ENCODE data around the gene HES7. TPM values are rescaled to one million over a fixed set of nuclear protein-coding genes. Genes with fewer than 3 reads are reported as not detected.

Gene HES7
- total RNA-seq, 1 experiment from 2014 or later, result 0.61 TPM

- no peak for TF ChIP-seq REST (IDR thresholded peaks at IDR 0.05; ENCODE audit: low read depth)
- TF ChIP-seq POLR2A (IDR thresholded peaks at IDR 0.05; ENCODE audit: borderline replicate concordance, extremely low read depth, insufficient read depth, insufficient read length), result no peak
These were observed 19.9 kb upstream of the HES7 start (continued) for GRCh38 chr17:8143581-8144400.

GRCh38 chr17:8142887-8143580 lies 19.1 kb upstream of the HES7 start:
- no TSS peak for BruUV-seq (replicated peaks)
- Histone ChIP-seq H3K27me3 (ENCODE audit: insufficient read depth, low read length) (no peaks in the 10 kb centered on the region), H3K4me2 (ENCODE audit: low read length) (no peak overlapping the region), H3K79me2 (ENCODE audit: insufficient read depth, low read length) (no peaks in the 10 kb centered on the region), H3K9ac (ENCODE audit: low read length) (no peak overlapping the region), H3K9me2 (ENCODE audit: insufficient read depth) (no peaks in the 10 kb centered on the region), H2AFZ (ENCODE audit: low read depth, low read length, poor library complexity, severe bottlenecking) (no peak overlapping the region), H3K4me1 (ENCODE audit: control insufficient read depth in 1 of 2, insufficient read depth in 2 of 2, low read length in 2 of 2) (peaks cover 11 to 29% of the 10 kb centered on the region in 2 experiments), H4K20me1 (ENCODE audit: insufficient read depth) (0 out of 2 replicates have a peak, but pooled peaks cover 6% of the 10 kb centered on the region), H3K4me3 (replicated peaks in 1 of 2; ENCODE audit: low read depth in 1 of 2, low read length in 2 of 2) (no peak overlapping the region), H3K9me3 (ENCODE audit: control insufficient read depth in 1 of 2, insufficient read depth in 1 of 2, low read depth in 1 of 2, low read length in 2 of 2) (no peaks in the 10 kb centered on the region), H3K36me3 (ENCODE audit: control insufficient read depth in 1 of 2, insufficient read depth in 2 of 2, low read length in 2 of 2) (peaks cover 31 to 60% of the 10 kb centered on the region in 2 experiments), H3K27ac (ENCODE audit: low read depth, low read length) (no peak overlapping the region)
- intact Hi-C loops (cut with micrococcal nuclease), result no loop called here
- ChIA-PET POLR2A (interaction anchor here (0.7 to 0.8 kb wide), 2 partner anchors 9 to 30 kb away, joined by 3 to 4 read pairs; partner anchors contain the start of gene PER1), CTCF (no interaction called here), RAD21 (ENCODE audit: low non-redundant PET in 1 of 2, low total read pairs in 2 of 2, uncharacterized antibody in 2 of 2, unreplicated experiment in 2 of 2) (no interaction called here)
- no peak for DNase-seq (ENCODE audit: low read depth, low spot score)
- no peak for TF ChIP-seq ZFX (IDR thresholded peaks at IDR 0.05)
- no peak for TF ChIP-seq CTCF (IDR thresholded peaks at IDR 0.05 in 2 of 3, conservative IDR thresholded peaks at IDR 0.05 in 1 of 3; ENCODE audit: borderline replicate concordance in 1 of 3, insufficient read depth in 1 of 3, low read depth in 2 of 3, low read length in 2 of 3)
- no peak for TF ChIP-seq JUND (IDR thresholded peaks at IDR 0.05)
- TF ChIP-seq REST (IDR thresholded peaks at IDR 0.05; ENCODE audit: low read depth), result no peak
- no peak for TF ChIP-seq CBX3 (IDR thresholded peaks at IDR 0.05; ENCODE audit: low read depth)
- TF ChIP-seq EZH2 (IDR thresholded peaks at IDR 0.05), result no peak
- TF ChIP-seq POLR2A (IDR thresholded peaks at IDR 0.05; ENCODE audit: borderline replicate concordance, extremely low read depth, insufficient read depth, insufficient read length), result no peak
- no peak for ATAC-seq
